RWPE2 (cell line): ENCODE measurements around the gene ESPN.
A peak's percentile ranks its signal among the peaks of the same experiment; 100 is the strongest.

ENCODE experiments used
- ATAC-seq: fragments of 200-7000 bp; cut with Tn5 transposase; 3 replicates; pipeline ENCODE4 v1.9.1; 2021; ENCODE audit warnings: low read depth
- DNase-seq: peaks from one replicate; pipeline ENCODE4 v3.0.0-alpha.2; 2020; ENCODE audit warnings: low spot score
- H3K27ac ChIP-seq: fragments of 450-650 bp; 2 replicates; pipeline ENCODE4 v1.5.1; 2017; ENCODE audit warnings: mild to moderate bottlenecking; ENCODE audit not compliant: poor library complexity, severe bottlenecking
- H3K27me3 ChIP-seq: fragments of 250-450 bp; sonication (Bioruptor Pico); 2 replicates; pipeline ENCODE4 v1.5.1; 2021; ENCODE audit warnings: mild to moderate bottlenecking, moderate library complexity; ENCODE audit not compliant: insufficient read depth, poor library complexity, severe bottlenecking
- H3K36me3 ChIP-seq: fragments of 250-450 bp; sonication (Bioruptor Pico); 2 replicates; pipeline ENCODE4 v1.5.1; 2020; ENCODE audit warnings: low read depth, mild to moderate bottlenecking, moderate library complexity
- H3K4me1 ChIP-seq: fragments of 250-450 bp; sonication (Bioruptor Pico); 2 replicates; pipeline ENCODE4 v1.5.1; 2021; ENCODE audit warnings: mild to moderate bottlenecking, moderate library complexity; ENCODE audit not compliant: insufficient read depth, poor library complexity, severe bottlenecking
- H3K4me3 ChIP-seq: fragments of 250-450 bp; sonication (Bioruptor Pico); 2 replicates; pipeline ENCODE4 v1.5.1; 2021; ENCODE audit warnings: mild to moderate bottlenecking, moderate library complexity; ENCODE audit not compliant: severe bottlenecking
- H3K9me3 ChIP-seq: fragments of 250-450 bp; sonication (Bioruptor Pico); 2 replicates; pipeline ENCODE4 v1.5.1; 2021; ENCODE audit warnings: mild to moderate bottlenecking, moderate library complexity; ENCODE audit not compliant: severe bottlenecking
- CTCF ChIP-seq: fragments of 450-650 bp; IDR thresholded peaks from one replicate; pipeline ENCODE4 v1.5.1; 2017; ENCODE audit warnings: mild to moderate bottlenecking, moderate library complexity; ENCODE audit not compliant: poor library complexity, severe bottlenecking

Gene ESPN

DNA sequence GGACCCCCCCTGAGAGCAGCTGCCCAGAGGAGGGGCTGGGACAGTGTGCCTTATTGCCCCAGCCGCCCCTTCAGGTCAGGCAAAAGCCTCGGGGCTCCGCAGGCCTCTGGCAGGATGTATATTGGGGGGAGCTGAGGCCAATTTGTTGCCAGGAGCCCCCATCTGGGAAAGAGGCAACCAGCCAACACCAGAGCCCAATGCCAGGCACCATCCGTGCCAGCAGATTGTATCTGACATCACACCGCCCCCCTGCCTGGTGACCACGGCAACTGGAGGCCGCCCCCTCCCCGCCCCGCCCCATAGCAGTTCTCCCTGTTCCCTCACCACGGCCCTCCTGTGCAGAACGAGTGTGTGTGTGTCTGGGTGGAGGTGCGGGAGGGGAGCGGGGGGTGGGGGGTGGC is 70.5 kb downstream of the ESPN start:
- TF ChIP-seq CTCF, result no peak
- no peaks in the 10 kb centered on the region for H3K9me3 ChIP-seq
- peaks cover 9% of the 10 kb centered on the region for H3K4me1 ChIP-seq
- DNase-seq (no peak), ATAC-seq (no peak)
- no peaks in the 10 kb centered on the region for H3K27me3 ChIP-seq
- no peak overlapping the region for H3K4me3 ChIP-seq
- H3K36me3 ChIP-seq, result no peaks in the 10 kb centered on the region
- peak overlapping the region; percentile 34 for H3K27ac ChIP-seq

DNA sequence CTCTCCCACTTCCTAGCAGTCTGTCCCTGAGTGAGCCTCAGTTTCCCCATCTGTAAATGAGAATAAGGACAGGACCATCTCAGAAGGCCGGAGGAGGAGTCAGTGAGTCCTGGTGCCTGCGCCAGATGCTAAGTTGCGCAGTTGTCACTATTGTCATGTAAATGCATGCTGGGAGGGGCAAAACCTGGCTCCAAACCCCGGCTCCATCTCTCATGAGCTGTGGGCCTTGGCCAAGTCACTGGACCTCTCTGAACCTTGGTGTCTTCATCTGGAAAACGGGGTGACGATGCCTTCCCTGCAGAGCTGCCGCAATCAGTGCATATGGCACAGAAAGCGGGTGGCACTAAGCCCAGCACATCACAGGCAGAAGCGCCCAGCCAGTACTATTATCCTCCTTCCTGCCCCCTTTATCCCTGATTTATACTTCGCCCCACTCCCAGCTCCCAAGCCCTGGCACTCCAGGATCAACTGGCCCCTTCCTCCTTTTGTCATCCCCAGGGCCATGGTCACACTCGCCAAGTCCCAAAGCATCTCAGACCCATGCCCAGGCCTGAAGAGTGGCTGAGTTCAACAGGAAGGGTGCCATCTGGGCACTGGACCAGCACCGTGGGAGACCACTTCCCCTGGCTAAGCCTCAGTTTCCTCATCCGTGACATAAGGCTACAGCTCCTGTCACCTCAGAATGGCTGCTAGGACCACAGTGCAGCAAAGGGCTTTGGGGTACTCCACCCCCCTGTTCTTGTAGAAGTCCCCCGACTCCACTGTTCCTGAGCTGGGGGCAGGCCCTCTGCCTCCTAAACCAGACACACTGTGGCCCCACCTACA is 71.2 kb downstream of the ESPN start:
- Histone ChIP-seq H3K27ac (peak overlapping the region; percentile 34), H3K4me3 (no peak overlapping the region), H3K9me3 (no peaks in the 10 kb centered on the region), H3K36me3 (no peaks in the 10 kb centered on the region), H3K27me3 (no peaks in the 10 kb centered on the region), H3K4me1 (peaks cover 9% of the 10 kb centered on the region)
- no peak for DNase-seq
- no peak for ATAC-seq
- no peak for TF ChIP-seq CTCF

DNA sequence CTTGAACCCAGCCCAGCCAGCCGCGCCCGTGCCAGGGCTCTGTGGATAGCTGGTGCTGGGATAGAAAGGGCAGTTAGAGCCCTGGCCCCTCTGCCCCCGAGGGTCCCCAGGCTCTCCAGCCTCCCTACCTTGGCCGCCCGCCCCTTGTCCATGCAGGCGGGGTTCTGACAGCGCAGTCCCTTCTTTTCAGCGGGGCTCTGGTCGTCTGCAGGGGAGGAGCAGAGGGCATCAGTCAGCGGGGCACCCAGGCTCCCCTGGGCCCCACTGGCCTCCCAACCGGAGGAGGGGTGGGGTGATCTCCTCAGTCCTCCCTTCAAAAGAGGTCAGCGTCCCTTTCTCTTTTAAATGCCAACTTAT is 71.8 kb downstream of the ESPN start:
- no peak for TF ChIP-seq CTCF
- peak overlapping the region; percentile 34 for H3K27ac ChIP-seq
- peaks cover 9% of the 10 kb centered on the region for H3K4me1 ChIP-seq
- peak overlapping the region; percentile 58 for H3K4me3 ChIP-seq
- no peaks in the 10 kb centered on the region for H3K36me3 ChIP-seq
- no peaks in the 10 kb centered on the region for H3K9me3 ChIP-seq
- no peak for DNase-seq
- no peak for ATAC-seq
- H3K27me3 ChIP-seq, result no peaks in the 10 kb centered on the region

- Histone ChIP-seq H3K27me3 (no peaks in the 10 kb centered on the region), H3K36me3 (no peaks in the 10 kb centered on the region), H3K4me3 (peak overlapping the region; percentile 58), H3K9me3 (no peaks in the 10 kb centered on the region), H3K4me1 (peaks cover 6% of the 10 kb centered on the region), H3K27ac (peak overlapping the region; percentile 34)
- TF ChIP-seq CTCF, result no peak
- DNase-seq, result no peak
- no peak for ATAC-seq
Measured at GRCh38 chr1:6496890-6497214, 72.3 kb downstream of the ESPN start.

DNA sequence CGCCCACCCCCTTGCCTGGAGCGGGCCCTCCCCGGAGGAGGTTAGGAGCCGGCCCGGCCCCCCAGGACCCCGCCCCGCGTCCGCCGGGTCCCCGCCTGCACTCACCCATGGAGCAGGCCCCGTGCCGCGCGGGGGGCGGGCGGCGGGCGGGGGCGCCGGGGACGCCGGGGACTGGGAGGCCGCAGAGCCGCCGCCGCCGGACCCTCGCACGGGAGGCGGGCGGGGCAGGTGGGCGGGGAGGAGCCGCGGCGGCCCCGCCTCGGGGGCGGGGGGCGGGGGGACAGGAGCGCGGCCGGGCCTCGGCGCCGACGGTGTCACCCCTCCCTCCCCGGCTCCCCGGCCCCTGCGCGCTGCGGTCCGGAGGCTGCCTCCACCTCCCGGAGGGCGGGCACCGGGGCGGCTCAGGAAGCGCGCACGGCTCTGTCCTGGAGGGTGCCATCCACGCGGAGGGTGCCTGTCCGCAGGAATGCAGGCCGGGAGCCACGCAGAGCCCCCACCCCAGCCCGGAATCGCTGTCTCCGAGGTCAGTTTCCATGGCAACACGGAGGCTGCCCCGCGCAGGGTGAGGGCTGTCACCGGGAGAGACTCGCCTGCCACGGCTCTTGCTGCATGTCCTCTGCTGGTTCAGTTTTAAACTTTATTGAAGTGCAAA is 72.8 kb downstream of the ESPN start:
- Histone ChIP-seq H3K4me3 (peak overlapping the region; percentile 58), H3K27me3 (no peaks in the 10 kb centered on the region), H3K4me1 (peaks cover 1% of the 10 kb centered on the region), H3K36me3 (no peaks in the 10 kb centered on the region), H3K9me3 (no peaks in the 10 kb centered on the region), H3K27ac (peak overlapping the region; percentile 34)
- ATAC-seq, result peak; percentile 71
- TF ChIP-seq CTCF, result no peak
- peak; percentile 64 for DNase-seq
